Stimulated activated naive B cell treated with anti-CD40 and anti-IgM and Interleukin-4, amounts not matched to agents 10 μg/mL and 1 μg/mL and 100 μg/mL, for 72 hours (primary cell): ENCODE measurements around the gene ABCB9.

Experiments
- ATAC-seq, 2 donors: fragments of 150-1000 bp; cut with Tn5 transposase; replicated peaks; 2 replicates each; pipeline ENCODE4 v1.10.0; 2021; ENCODE audit warnings: moderate library complexity in 1 of 2
- DNase-seq: peaks from one replicate; pipeline ENCODE4 v3.0.0; 2021
- H3K27ac Mint-ChIP-seq: one replicate; pipeline ENCODE4 v1.8.0; 2022; ENCODE audit warnings: mild to moderate bottlenecking, mixed read lengths
- H3K27me3 Mint-ChIP-seq, 2 donors: one replicate each; pipeline ENCODE4 v1.8.0; 2022; ENCODE audit warnings: mixed read lengths in 2 of 2
- H3K36me3 Mint-ChIP-seq, 2 donors: one replicate each; pipeline ENCODE4 v1.8.0; 2022; ENCODE audit warnings: mixed read lengths in 2 of 2, mild to moderate bottlenecking in 1 of 2
- H3K4me1 Mint-ChIP-seq, 2 donors: one replicate each; pipeline ENCODE4 v1.8.0; 2022; ENCODE audit warnings: mixed read lengths in 2 of 2, mild to moderate bottlenecking in 1 of 2
- H3K4me3 Mint-ChIP-seq, 2 donors: one replicate each; pipeline ENCODE4 v1.8.0; 2022; ENCODE audit warnings: mild to moderate bottlenecking in 2 of 2, mixed read lengths in 2 of 2, moderate library complexity in 1 of 2
- H3K9me3 Mint-ChIP-seq, 2 donors: one replicate each; pipeline ENCODE4 v1.8.0; 2022; ENCODE audit warnings: mixed read lengths in 2 of 2, mild to moderate bottlenecking in 1 of 2

The ABCB9 gene

DNA sequence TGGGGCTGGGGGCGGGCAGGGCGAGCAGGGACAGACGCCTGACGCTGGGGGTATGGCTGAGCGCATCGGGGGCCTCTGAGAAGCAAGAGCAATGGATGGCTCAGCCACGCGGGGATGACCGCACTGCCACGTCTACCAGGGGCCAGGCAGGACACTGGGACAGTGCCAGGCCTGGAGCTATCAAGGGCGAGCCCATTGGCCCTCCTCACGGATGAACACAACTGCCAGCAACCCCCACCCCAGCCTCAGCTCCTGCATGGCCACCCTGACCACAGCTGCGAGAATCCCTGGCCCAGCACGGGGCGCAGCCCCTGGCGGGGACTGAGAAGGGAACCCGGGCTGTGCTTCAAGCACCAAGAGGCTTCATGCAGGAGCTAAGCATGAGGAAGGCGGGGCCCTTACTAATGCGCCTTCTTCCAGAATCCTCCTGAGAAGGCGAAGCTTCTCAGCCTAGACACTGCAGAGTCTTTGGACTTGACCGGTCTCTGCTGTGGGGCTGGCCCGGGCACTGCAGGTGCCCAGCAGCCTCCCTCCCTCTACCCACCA, 23.7 kb upstream of the ABCB9 start:
- no peaks in the 10 kb centered on the region for H3K27me3 Mint-ChIP-seq
- H3K4me1 Mint-ChIP-seq, result peaks cover 21 to 28% of the 10 kb centered on the region in 2 donors
- DNase-seq (no peak), ATAC-seq (no peak)
- H3K4me3 Mint-ChIP-seq, result no peak overlapping the region
- no peaks in the 10 kb centered on the region for H3K9me3 Mint-ChIP-seq
- no peak overlapping the region for H3K27ac Mint-ChIP-seq
- peaks cover 22 to 23% of the 10 kb centered on the region in 2 donors for H3K36me3 Mint-ChIP-seq

- Mint-ChIP-seq H3K27ac (peak overlapping the region; percentile 31), H3K36me3 (peaks cover 28 to 29% of the 10 kb centered on the region in 2 donors), H3K4me3 (no peak overlapping the region), H3K9me3 (no peaks in the 10 kb centered on the region), H3K27me3 (no peaks in the 10 kb centered on the region), H3K4me1 (peaks cover 22 to 34% of the 10 kb centered on the region in 2 donors)
- ATAC-seq (no peak), DNase-seq (no peak)
Measured at GRCh38 chr12:122989225-122989839, 23.1 kb upstream of the ABCB9 start.

DNA sequence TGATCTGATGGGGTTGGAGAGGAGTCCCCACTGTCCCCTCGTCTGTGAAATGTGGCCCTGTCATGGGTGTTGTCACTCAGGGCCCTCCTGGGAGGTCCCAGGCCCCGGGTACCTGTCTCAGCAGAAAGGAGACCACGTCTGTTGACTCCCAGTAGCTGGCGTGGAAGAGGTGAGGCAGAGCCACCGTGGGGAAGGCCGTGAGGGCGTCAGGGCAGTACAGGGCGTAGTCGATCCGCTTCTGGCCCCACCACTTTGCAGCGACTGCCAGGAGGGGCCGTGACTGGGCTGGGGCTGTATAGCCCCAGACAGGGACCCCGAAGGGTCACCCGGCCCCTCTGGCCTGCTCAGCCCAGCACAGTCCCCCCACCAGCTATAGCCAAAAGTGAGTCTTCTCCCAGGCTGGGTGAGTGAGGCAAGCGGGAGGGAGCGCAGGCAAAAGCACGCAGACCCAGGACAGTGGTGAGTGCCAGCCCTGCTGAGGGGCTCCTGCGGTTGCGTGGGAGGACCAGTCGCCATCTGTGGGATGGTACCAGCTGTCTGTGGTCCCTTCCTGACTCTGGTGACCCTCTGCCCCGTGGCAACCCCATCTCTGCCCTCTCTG, 22.4 kb upstream of the ABCB9 start:
- no peak for DNase-seq
- Mint-ChIP-seq H3K36me3 (peaks cover 32 to 36% of the 10 kb centered on the region in 2 donors), H3K4me3 (no peak overlapping the region), H3K4me1 (peaks cover 24 to 34% of the 10 kb centered on the region in 2 donors), H3K27me3 (no peaks in the 10 kb centered on the region), H3K9me3 (no peaks in the 10 kb centered on the region), H3K27ac (peak overlapping the region; percentile 51)
- no peak for ATAC-seq

DNA sequence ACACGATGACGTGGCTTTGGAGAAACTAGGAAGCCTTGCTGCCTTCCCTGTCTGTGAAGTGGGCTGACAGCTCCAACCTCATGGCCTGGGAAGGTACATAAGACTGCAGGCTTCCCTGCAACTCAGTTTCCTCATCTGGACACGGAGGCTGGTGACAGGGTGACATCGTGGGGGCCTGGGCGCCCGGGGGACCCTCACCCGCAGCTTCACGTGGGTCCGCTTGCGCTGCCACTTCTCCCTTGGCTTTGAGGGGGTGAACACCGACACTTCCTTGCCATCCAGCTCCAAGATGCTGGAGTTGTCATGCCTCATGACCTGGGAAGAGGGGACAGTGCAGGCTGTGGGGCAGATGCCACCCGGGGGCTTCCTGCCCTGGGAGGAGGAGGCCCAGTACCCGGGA, 21.8 kb upstream of the ABCB9 start:
- Mint-ChIP-seq H3K36me3 (peaks cover 37 to 42% of the 10 kb centered on the region in 2 donors), H3K4me1 (peaks cover 24 to 34% of the 10 kb centered on the region in 2 donors), H3K27ac (no peak overlapping the region), H3K9me3 (no peaks in the 10 kb centered on the region), H3K4me3 (no peak overlapping the region), H3K27me3 (no peaks in the 10 kb centered on the region)
- ATAC-seq, result no peak
- DNase-seq, result no peak

DNA sequence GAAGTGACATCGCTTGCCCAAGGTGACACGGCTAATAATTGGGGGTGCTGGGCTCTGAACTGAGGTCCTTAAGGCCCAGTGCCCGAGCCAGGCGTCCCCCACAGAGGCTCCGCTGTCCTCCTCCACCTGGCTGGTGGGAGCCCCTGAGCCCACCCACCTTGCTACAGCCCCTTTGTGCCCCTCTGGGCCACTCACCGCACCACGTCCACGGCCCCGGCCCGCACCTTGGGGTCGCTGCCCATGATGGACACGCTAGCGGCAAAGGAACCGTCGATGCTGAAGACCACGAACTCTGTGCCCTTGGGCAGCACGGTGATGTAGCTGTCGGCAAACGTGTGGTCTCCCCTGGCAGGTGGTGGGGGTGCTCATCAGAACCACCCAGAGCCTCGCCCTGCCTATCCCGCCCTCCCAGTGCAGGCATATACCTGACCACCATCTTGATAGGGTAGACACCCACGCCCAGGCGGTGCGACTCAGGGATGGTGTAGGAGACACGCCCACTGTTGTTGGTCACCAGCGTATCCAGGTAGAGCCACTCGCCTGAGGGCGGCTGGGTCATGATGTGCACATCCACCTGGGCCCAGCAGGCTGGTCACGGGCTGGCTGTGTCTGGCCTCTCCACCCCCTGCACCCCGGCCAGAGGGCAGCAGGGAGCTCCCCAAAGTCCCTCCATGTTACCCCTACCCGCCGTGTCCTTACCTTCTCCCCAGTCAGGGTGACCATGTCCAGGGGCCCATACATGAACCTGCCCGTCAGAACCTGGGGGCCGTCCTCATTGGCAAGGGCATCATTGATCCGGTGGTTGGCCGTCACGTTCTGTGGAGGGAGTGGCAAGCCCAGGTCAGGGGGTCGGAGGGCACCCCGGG, 21.1 kb upstream of the ABCB9 start:
- ATAC-seq (no peak), DNase-seq (no peak)
- H3K27ac Mint-ChIP-seq, result no peak overlapping the region
- no peak overlapping the region for H3K4me3 Mint-ChIP-seq
- peaks cover 23 to 34% of the 10 kb centered on the region in 2 donors for H3K4me1 Mint-ChIP-seq
- peaks cover 39 to 42% of the 10 kb centered on the region in 2 donors for H3K36me3 Mint-ChIP-seq
- no peaks in the 10 kb centered on the region for H3K27me3 Mint-ChIP-seq
- no peaks in the 10 kb centered on the region for H3K9me3 Mint-ChIP-seq

- Mint-ChIP-seq H3K9me3 (no peaks in the 10 kb centered on the region), H3K36me3 (peaks cover 44 to 49% of the 10 kb centered on the region in 2 donors), H3K27me3 (no peaks in the 10 kb centered on the region), H3K4me1 (peaks cover 28 to 42% of the 10 kb centered on the region in 2 donors), H3K27ac (no peak overlapping the region), H3K4me3 (no peak overlapping the region)
- ATAC-seq (no peak), DNase-seq (no peak)
Measured at GRCh38 chr12:122986258-122986871, 20.1 kb upstream of the ABCB9 start.

- no peaks in the 10 kb centered on the region for H3K9me3 Mint-ChIP-seq
- peaks cover 46 to 52% of the 10 kb centered on the region in 2 donors for H3K36me3 Mint-ChIP-seq
- H3K27ac Mint-ChIP-seq, result peak overlapping the region; percentile 48
- DNase-seq (no peak), ATAC-seq (no peak)
- no peaks in the 10 kb centered on the region for H3K27me3 Mint-ChIP-seq
- no peak overlapping the region for H3K4me3 Mint-ChIP-seq
- peaks cover 28 to 48% of the 10 kb centered on the region in 2 donors for H3K4me1 Mint-ChIP-seq
Measured at GRCh38 chr12:122985338-122986257, 19.3 kb upstream of the ABCB9 start.

- no peaks in the 10 kb centered on the region for H3K9me3 Mint-ChIP-seq
- ATAC-seq, result no peak
- DNase-seq, result no peak
- no peaks in the 10 kb centered on the region for H3K27me3 Mint-ChIP-seq
- H3K27ac Mint-ChIP-seq, result peak overlapping the region; percentile 48
- H3K4me1 Mint-ChIP-seq, result peaks cover 32 to 51% of the 10 kb centered on the region in 2 donors
- H3K36me3 Mint-ChIP-seq, result peaks cover 46 to 52% of the 10 kb centered on the region in 2 donors
- peak overlapping the region in 1 of 2 donors; percentile 21 for H3K4me3 Mint-ChIP-seq
Measured at GRCh38 chr12:122984612-122985337, 18.5 kb upstream of the ABCB9 start.

- peaks cover 46 to 52% of the 10 kb centered on the region in 2 donors for H3K36me3 Mint-ChIP-seq
- H3K4me1 Mint-ChIP-seq, result peaks cover 38 to 59% of the 10 kb centered on the region in 2 donors
- peak overlapping the region; percentile 90 for H3K27ac Mint-ChIP-seq
- H3K27me3 Mint-ChIP-seq, result no peaks in the 10 kb centered on the region
- ATAC-seq (no peak), DNase-seq (no peak)
- no peaks in the 10 kb centered on the region for H3K9me3 Mint-ChIP-seq
- peak overlapping the region in 1 of 2 donors; percentile 25 for H3K4me3 Mint-ChIP-seq
Measured at GRCh38 chr12:122983789-122984515, 17.7 kb upstream of the ABCB9 start.

DNA sequence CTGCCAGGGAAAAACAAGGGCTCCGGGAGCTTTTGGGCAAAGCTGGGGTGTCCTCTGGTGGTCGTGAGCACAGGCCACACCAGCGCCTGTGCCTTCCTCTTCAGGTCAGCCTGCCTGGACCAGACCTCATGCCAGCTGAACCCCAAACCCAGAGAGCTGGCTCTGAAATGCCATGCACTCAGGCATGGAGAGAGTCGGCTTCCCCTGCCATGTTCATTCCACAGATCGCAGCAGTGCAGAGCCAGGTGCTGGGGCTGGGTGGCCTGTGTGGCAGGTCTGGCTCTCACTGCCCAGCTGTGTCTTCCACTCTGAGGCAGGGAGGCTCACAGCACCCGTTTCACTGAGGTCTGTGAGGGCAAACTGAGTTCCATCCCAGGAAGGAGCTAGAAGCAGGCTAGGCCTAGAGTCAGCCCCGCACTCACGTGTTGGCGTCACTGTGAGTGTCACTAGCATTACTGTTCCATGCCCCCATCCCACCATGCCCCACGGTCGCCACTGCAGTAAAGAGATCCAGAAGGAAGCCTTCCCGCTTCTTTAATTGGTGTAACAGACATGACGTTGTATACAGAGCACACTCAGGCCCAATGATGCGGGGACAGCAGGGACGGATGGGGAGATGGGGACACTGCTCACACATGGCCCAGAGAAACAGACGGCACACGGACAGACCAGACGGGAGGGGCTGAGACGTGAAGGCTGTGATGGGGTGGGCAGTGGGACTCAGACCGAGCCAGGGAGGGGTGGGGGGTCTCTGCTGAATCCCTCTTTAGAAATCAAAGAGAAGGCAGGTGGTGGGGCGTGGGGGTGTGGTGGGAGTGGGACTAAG, 16.9 kb upstream of the ABCB9 start:
- H3K27me3 Mint-ChIP-seq, result no peaks in the 10 kb centered on the region
- peak overlapping the region; percentile 54 to 87 for H3K4me3 Mint-ChIP-seq
- DNase-seq, result no peak
- H3K9me3 Mint-ChIP-seq, result no peaks in the 10 kb centered on the region
- H3K4me1 Mint-ChIP-seq, result peaks cover 39 to 61% of the 10 kb centered on the region in 2 donors
- H3K27ac Mint-ChIP-seq, result peak overlapping the region; percentile 90
- no peak for ATAC-seq
- peaks cover 47 to 53% of the 10 kb centered on the region in 2 donors for H3K36me3 Mint-ChIP-seq

DNA sequence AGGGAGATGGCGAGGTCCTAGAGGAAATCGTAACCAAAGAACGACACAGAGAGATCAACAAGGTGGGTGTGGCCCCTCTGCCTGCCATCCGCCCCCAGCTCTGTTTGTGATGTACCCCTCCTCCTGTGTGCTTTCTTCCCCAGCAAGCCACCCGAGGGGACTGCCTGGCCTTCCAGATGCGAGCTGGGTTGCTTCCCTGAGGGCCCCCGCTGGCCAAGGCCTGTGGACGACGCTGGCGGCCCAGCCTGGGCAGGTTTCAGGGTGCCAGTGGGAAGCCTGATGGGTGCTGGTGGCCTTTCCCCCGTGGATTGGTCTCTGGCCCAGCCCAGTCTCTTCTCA, 16.2 kb upstream of the ABCB9 start:
- H3K36me3 Mint-ChIP-seq, result peaks cover 46 to 52% of the 10 kb centered on the region in 2 donors
- no peaks in the 10 kb centered on the region for H3K27me3 Mint-ChIP-seq

More for the DNA sequence above, 16.2 kb upstream of the ABCB9 start:
- Mint-ChIP-seq H3K4me3 (peak overlapping the region; percentile 87 to 91), H3K4me1 (peaks cover 43 to 68% of the 10 kb centered on the region in 2 donors), H3K9me3 (no peaks in the 10 kb centered on the region), H3K27ac (no peak overlapping the region)
- DNase-seq (no peak), ATAC-seq (no peak)
